Neural cell (in vitro differentiated cells): Measurements from ENCODE around the gene MMUT. TPM values are rescaled to one million over a fixed set of nuclear protein-coding genes. Genes with fewer than 3 reads are reported as not detected.

Source experiments
- H2AFZ ChIP-seq: fragments of 200-600, 300-800 bp; sonication (generic), shearing (Covaris generic); 2 replicates; pipeline ENCODE4 v1.6.0; 2014; ENCODE audit warnings: low read depth, mild to moderate bottlenecking, antibody characterized with exemption, low read length, moderate library complexity
- H3F3A ChIP-seq: fragments of 200-600 bp; shearing (Covaris generic); 2 replicates; pipeline ENCODE4 v1.6.1; 2016; ENCODE audit warnings: mild to moderate bottlenecking, moderate library complexity, mixed read lengths, antibody characterized with exemption, low read length; ENCODE audit not compliant: insufficient read depth, poor library complexity, severe bottlenecking
- H3K27ac ChIP-seq: fragments of 200-600, 300-800 bp; sonication (generic), shearing (Covaris generic); 2 replicates; pipeline ENCODE4 v1.5.1; 2014; ENCODE audit warnings: mild to moderate bottlenecking, low read length, moderate library complexity
- H3K27me3 ChIP-seq: fragments of 300-800, 200-600 bp; sonication (generic), shearing (Covaris generic); 2 replicates; pipeline ENCODE4 v1.6.0; 2014; ENCODE audit warnings: mild to moderate bottlenecking, low read depth, low read length, moderate library complexity; ENCODE audit not compliant: insufficient read depth
- H3K36me3 ChIP-seq: fragments of 300-800, 200-600 bp; sonication (generic), shearing (Covaris generic); 2 replicates; pipeline ENCODE4 v1.5.1; 2014; ENCODE audit warnings: mild to moderate bottlenecking, antibody characterized with exemption, low read length, moderate library complexity; ENCODE audit not compliant: insufficient read depth
- H3K4me2 ChIP-seq: fragments of 300-800, 200-600 bp; sonication (generic), shearing (Covaris generic); 2 replicates; pipeline ENCODE4 v1.6.0; 2014; ENCODE audit warnings: mild to moderate bottlenecking, low read length
- H3K4me3 ChIP-seq: fragments of 300-800, 200-600 bp; sonication (generic), shearing (Covaris generic); 2 replicates; pipeline ENCODE4 v1.5.1; 2014; ENCODE audit warnings: mild to moderate bottlenecking, low read length, moderate library complexity
- H3K79me2 ChIP-seq: fragments of 200-600 bp; shearing (Covaris generic); replicated peaks from 2 replicates; pipeline ENCODE4 v1.6.0; 2014; ENCODE audit warnings: mild to moderate bottlenecking, low read length, moderate library complexity; ENCODE audit not compliant: insufficient read depth
- H3K9ac ChIP-seq: fragments of 300-800, 200-600 bp; sonication (generic), shearing (Covaris generic); 2 replicates; pipeline ENCODE4 v1.6.1; 2016; ENCODE audit warnings: mild to moderate bottlenecking, low read length, mixed read lengths
- H3K9me2 ChIP-seq: fragments of 200-600 bp; shearing (Covaris generic); 2 replicates; pipeline ENCODE4 v1.6.1; 2016; ENCODE audit warnings: mild to moderate bottlenecking, low read length, mixed read lengths; ENCODE audit not compliant: insufficient read depth
- H3K9me3 ChIP-seq: fragments of 200-600, 300-800 bp; sonication (generic), shearing (Covaris generic); 2 replicates; pipeline ENCODE4 v1.6.1; 2016; ENCODE audit warnings: mild to moderate bottlenecking, mixed run types, low read length, moderate library complexity, mixed read lengths
- H4K20me1 ChIP-seq: fragments of 200-600 bp; shearing (Covaris generic); 2 replicates; pipeline ENCODE4 v1.6.1; 2016; ENCODE audit warnings: mild to moderate bottlenecking, mixed run types; ENCODE audit not compliant: insufficient read depth
- CTCF ChIP-seq: fragments of 450-650 bp; IDR thresholded peaks from 2 replicates; pipeline ENCODE4 v1.5.1; 2014; ENCODE audit warnings: antibody characterized with exemption, mild to moderate bottlenecking, moderate library complexity; ENCODE audit not compliant: poor library complexity, severe bottlenecking
- EP300 ChIP-seq: fragments of 450-650 bp; conservative IDR thresholded peaks from 2 replicates; pipeline ENCODE4 v1.6.1; 2014; ENCODE audit warnings: antibody characterized with exemption, mild to moderate bottlenecking, moderate library complexity; ENCODE audit not compliant: poor library complexity, severe bottlenecking
- EZH2 ChIP-seq: fragments of 200-600, 300-800 bp; shearing (Covaris generic), sonication (generic); IDR thresholded peaks from 2 replicates; pipeline ENCODE4 v1.6.1; 2014; ENCODE audit warnings: antibody characterized with exemption, low read length, borderline replicate concordance, mild to moderate bottlenecking; ENCODE audit not compliant: insufficient read depth, poor library complexity, severe bottlenecking
- POLR2AphosphoS5 ChIP-seq: IDR thresholded peaks from 2 replicates; pipeline ENCODE4 v1.6.1; 2012
- REST ChIP-seq: IDR thresholded peaks from 2 replicates; pipeline ENCODE4 v1.6.1; 2012; ENCODE audit warnings: borderline replicate concordance
- SMC3 ChIP-seq: fragments of 450-650 bp; conservative IDR thresholded peaks from 2 replicates; pipeline ENCODE4 v1.6.1; 2014; ENCODE audit warnings: antibody characterized with exemption, mild to moderate bottlenecking, moderate library complexity; ENCODE audit not compliant: poor library complexity
- TAF1 ChIP-seq: IDR thresholded peaks from 2 replicates; pipeline ENCODE4 v1.6.1; 2012; ENCODE audit warnings: low read depth
- polyA plus RNA-seq: library from polyadenylated mRNA; depleted of rRNA; stranded (reverse); fragments of >200 nt; gene quantifications from 2 replicates; pipeline ENCODE4 v1.2.3, GENCODE V29; 2014

Gene MMUT
- polyA plus RNA-seq, 1 donor from 2014 or later: 24.0 TPM

- Histone ChIP-seq H3K4me3 (no peak overlapping the region), H3K79me2 (no peaks in the 10 kb centered on the region), H3K27me3 (no peaks in the 10 kb centered on the region), H3K9ac (no peak overlapping the region), H2AFZ (no peak overlapping the region), H3K4me2 (no peak overlapping the region), H4K20me1 (no peaks in the 10 kb centered on the region), H3K36me3 (no peaks in the 10 kb centered on the region), H3F3A (no peaks in the 10 kb centered on the region), H3K9me2 (no peaks in the 10 kb centered on the region), H3K9me3 (no peaks in the 10 kb centered on the region), H3K27ac (no peak overlapping the region)
- no peak for TF ChIP-seq EZH2
- TF ChIP-seq TAF1: no peak
- TF ChIP-seq EP300: no peak
- TF ChIP-seq SMC3: no peak
- no peak for TF ChIP-seq POLR2AphosphoS5
- no peak for TF ChIP-seq CTCF
- TF ChIP-seq REST: no peak
Observed at GRCh38 chr6:49416195-49416594, 46.9 kb downstream of the MMUT start.

- Histone ChIP-seq H3F3A (no peaks in the 10 kb centered on the region), H3K9me3 (no peaks in the 10 kb centered on the region), H2AFZ (no peak overlapping the region), H3K9ac (no peak overlapping the region), H3K36me3 (no peaks in the 10 kb centered on the region), H3K4me2 (no peak overlapping the region), H3K79me2 (no peaks in the 10 kb centered on the region), H3K9me2 (no peaks in the 10 kb centered on the region), H4K20me1 (no peaks in the 10 kb centered on the region), H3K27ac (no peak overlapping the region), H3K4me3 (no peak overlapping the region), H3K27me3 (no peaks in the 10 kb centered on the region)
- TF ChIP-seq TAF1 (no peak), POLR2AphosphoS5 (no peak), CTCF (no peak)
Observed at GRCh38 chr6:49415358-49415757, 47.7 kb downstream of the MMUT start.
